ENCODE results near the gene IMPA2.

GRCh38 chr18:12034241-12035100 lies 53.2 kb downstream of the IMPA2 start:
- TF ChIP-seq EZH2 (IDR thresholded peaks at IDR 0.05; ENCODE audit: low read depth, low read length, severe bottlenecking) (no peak), CTCF (IDR thresholded peaks at IDR 0.05; ENCODE audit: control extremely low read depth in 1 of 3, insufficient read depth in 1 of 3, low read depth in 1 of 3, low read length in 3 of 3) (no peak), NRF1 (IDR thresholded peaks at IDR 0.05; ENCODE audit: low read depth, low read length) (no peak), MAFK (IDR thresholded peaks at IDR 0.05; ENCODE audit: low read depth, low read length) (no peak), MAX (IDR thresholded peaks at IDR 0.05) (no peak), CREB1 (IDR thresholded peaks at IDR 0.05) (no peak)

Measured in H1 (cell line).